Adipose tissue (tissue), 3 donors: ENCODE results near the gene KTI12. TPM values are rescaled to one million over a fixed set of nuclear protein-coding genes. Genes with fewer than 3 reads are reported as not detected.
"Not testable (repeated sequence)": the region's sequence is repeated elsewhere in the genome, so short reads cannot be mapped to it uniquely, and the experiment has no call there.

Experiments
- H3K27ac ChIP-seq: one replicate; pipeline ENCODE4 v1.5.1; 2013; ENCODE audit warnings: low read depth, low read length
- WGBS, 3 donors: extraction: QIAGEN DNeasy Blood & Tissue Kit; methylation state at CpG; one replicate each; pipeline ENCODE4 v1.1.7; 2013; 5-methylcytosine and 5-hydroxymethylcytosine counted together
- polyA plus RNA-seq, 3 donors: library from polyadenylated mRNA; stranded (reverse); fragments of 200-250 nt; gene quantifications; one replicate each; pipeline ENCODE4 v1.2.3, GENCODE V29; 2013
- donor health status: healthy with polysubstance abuse.
- donor health status: Bipolar disorder and iron deficiency.
- donor health status: healthy.

The KTI12 gene
- polyA plus RNA-seq, 3 donors, result 3.8 to 13.7 (median 4.8) TPM

DNA sequence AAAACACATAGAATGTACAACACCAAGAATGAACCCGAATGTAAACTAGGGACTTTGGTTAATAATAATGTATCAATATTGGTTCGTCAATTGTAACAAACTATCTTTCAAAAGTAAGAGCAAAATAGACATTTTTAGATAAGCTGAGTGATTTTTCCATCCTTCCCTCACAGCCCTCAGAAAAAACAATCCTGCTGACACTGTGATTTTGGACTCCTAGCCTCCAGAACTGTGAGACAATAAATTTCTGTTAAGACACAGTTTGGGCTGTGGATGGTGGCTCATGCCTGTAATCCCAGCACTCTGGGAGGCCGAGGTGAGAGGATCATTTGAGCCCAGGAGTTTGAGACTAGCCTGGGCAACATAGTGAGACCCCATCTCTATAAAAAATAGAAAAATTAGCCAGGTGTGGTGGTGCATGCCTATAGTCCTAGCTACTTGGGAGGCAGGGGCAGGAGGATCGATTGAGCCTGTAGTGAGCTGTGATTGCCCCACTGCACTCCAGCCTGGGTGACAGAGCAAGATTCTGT is 12.1 kb upstream of the KTI12 start:
- 93 to 98% (median 96%) methylated on average over 4 of the region's 4 CpGs for WGBS, 3 donors
- not testable (repeated sequence) for H3K27ac ChIP-seq

DNA sequence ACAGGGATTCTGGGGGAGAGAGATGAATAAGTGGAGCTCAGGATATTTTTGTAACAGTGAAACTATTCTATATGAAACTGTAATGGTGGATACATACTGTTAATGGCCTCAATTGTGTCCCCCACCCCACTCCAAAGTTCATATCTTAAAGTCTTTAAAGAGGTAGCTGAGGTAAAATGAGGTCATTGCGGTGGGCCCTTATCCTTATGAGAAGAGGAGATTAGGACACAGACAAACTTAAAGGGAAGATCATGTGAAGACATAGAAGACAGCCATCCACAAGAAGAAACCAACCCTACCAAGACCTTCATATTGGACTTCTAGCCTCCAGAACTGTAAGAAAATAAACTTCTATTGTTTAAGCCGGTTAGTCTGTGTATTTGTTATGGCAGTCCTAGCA is 11.6 kb upstream of the KTI12 start:
- no peak overlapping the region for H3K27ac ChIP-seq
- WGBS, 3 donors, result 87 to 96% (median 94%) methylated on average over 2 of the region's 2 CpGs

DNA sequence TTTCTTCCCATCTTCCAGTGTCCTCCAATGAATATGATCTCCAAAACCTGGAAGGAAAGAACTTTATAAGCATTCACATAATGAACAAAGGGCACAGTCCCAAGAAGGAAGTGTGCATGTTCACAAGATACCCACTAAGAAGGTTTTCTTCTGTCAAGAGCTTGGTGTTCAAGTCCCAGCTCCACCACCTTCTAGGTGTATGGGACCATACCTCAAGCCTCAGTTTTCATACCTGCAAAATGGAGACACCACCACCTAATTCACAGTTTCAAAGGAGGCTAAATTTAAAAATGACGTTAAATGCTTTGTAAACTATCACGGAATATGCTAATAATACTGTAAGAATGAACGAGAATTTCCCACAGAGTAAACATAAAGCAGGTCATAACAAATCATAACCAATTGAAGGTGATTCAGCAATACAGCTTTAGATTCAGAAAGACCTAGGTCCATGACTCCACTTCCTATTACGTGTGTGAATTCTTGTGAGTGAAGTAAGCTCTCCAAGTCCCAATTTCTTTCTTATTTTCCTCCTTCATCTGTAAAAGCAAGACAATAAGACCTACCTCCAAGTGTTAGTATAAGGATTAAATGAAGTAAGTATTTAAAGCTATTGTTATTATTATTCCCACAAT is 8.1 kb upstream of the KTI12 start:
- 87 to 96% (median 91%) methylated on average over 4 of the region's 4 CpGs for WGBS, 3 donors
- no peak overlapping the region for H3K27ac ChIP-seq

DNA sequence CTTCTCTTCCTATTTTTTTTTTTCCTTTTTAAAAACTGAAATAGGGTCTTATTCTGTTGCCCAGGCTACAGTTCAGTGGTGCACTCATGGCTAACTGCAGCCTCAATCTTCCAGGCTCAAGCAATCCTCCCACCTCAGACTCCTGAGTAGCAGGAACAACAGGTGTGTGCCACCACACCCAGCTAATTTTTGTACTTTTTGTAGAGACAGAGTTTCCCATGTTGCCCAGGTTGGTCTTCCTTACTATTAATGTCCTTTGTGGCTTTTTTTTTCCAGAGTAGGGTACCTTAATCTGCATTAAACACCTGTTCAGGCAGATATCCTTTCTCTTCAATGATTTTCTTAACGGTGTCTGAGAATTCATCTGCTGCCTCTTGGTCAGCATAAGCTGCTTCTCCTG is 4.3 kb upstream of the KTI12 start:
- WGBS, 3 donors, result 79 to 98% (median 93%) methylated on average over 1 of the region's 1 CpG
- H3K27ac ChIP-seq, result no peak overlapping the region

DNA sequence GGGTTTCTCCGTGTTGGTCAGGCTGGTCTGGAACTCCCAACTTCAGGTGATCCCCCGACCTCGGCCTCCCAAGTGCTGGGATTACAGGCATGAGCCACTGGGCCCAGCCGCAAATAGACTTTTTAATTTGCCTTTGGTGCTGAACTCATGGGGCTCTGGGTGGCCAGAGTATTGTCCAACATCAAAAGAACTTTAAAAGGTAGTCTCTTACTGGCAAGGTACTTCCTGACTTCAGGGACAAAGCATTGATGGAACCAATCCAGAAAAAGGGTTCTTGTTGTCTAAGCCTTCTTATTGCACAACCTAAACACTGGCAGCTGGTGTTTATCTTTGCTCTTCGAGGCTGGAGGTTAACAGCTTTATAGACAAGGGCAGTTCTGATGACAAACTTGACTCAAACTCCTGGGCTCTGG is 3.8 kb upstream of the KTI12 start:
- WGBS, 3 donors, result 77 to 86% (median 80%) methylated on average over 5 of the region's 5 CpGs
- no peak overlapping the region for H3K27ac ChIP-seq

DNA sequence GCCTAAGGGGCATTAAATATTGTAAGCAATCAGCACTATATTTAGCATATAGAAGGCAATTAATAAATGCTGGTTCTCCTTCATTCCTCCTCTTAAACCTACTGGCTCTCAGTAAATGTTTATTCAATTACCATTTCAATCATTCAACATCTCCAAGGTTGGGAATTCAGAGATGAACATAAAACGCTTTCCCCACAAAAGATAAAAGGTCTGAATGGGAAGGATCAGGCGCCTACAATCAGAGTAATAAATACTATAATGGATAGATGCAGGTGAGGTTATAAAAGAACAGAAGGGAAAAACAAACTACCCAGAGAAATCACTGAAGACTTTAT is 407 bp upstream of the KTI12 start:
- no peak overlapping the region for H3K27ac ChIP-seq
- WGBS, 3 donors, result 92 to 97% (median 93%) methylated on average over 2 of the region's 2 CpGs

DNA sequence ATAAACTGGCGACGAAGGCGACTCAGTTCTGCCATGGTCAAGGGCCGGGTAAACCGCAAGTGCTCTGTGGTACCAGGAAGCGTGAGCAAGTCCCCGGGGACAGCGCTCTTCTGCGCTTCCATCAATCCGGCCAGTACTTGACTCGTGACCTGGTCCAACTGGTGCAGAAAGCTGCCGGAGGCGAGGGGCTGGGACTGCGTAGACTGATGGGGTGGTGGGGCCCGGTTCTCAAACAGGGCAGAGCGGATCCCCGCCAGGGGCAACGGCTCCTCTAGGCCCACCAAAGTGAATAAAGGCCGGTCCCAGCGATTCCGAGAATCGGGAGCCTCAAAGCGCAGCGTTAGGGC is 852 bp downstream of the KTI12 start:
- H3K27ac ChIP-seq, result no peak overlapping the region
- WGBS, 3 donors, result 3 to 7% (median 3%) methylated on average over 24 of the region's 24 CpGs

DNA sequence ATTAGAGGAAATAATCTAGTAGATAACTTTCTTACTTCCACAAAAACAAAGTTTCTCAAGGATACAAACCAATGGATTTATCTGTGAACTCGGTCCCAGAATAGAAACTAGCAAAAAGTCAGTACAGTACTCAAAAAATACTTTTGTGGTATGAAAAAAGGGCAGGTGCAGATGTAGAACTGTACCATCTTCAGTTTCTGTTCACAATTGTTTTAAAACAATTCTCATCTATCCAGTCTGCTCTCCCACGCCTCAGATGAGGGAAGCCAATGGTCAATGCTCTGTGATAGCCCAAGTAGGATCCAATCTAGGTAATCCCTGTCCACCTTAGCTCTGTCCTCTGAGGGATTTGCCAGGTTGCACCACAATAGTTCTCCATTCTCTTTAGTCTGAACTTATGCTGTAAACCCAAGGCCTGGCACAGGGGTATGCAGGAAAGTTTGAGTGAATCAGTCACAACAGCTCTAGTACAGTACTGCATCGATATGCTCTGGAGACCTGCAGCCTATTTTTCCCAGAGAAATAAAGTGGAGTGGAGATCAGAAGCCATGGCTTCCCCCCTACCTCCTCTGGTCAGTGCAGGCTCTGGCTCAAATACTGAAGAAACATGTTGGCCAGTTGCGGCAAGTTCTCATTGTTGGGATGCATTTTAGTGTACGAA is 1.4 kb downstream of the KTI12 start:
- WGBS, 3 donors, result 30 to 59% (median 50%) methylated on average over 5 of the region's 5 CpGs
- H3K27ac ChIP-seq, result no peak overlapping the region

DNA sequence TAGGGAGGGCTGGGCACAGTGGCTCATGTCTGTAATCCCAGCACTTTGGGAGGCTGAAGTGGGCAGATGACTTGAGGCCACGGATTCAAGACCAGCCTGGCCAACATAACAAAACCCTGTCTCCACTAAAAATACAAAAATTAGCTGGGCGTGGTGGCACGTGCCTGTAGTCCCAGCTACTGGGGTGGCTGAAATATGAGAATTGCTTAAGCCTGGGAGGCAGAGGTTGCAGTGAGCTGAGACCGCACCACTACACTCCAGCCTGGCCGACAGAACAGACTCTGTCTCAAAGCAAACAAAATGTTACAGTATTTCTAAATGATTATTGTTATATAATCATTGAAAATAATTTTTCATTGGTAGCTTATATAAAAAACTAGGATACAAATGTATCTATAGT is 4.8 kb downstream of the KTI12 start:
- H3K27ac ChIP-seq, result not testable (repeated sequence)
- 33 to 89% (median 83%) methylated on average over 5 of the region's 5 CpGs for whole genome bisulfite sequencing, 3 donors

DNA sequence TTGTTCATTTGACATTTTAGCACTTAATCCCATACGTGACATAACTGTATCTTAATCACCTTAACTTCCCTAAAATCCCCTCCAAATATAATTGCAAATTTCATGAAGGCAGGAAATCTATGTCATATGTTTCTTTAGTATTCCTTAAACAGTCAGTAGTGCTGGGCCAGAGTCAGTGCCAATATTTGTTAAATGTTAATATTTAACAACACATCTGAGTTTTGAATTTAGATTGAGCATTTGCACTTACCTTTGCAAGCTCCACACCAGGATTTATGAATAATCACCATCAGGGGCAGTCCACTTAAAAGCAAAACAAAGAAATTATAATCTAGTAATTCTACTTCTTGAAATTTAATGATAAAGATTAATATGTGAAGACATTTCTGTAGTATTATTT is 5.3 kb downstream of the KTI12 start:
- WGBS, 3 donors, result 9 to 74% (median 68%) methylated on average over 1 of the region's 1 CpG
- H3K27ac ChIP-seq, result no peak overlapping the region

DNA sequence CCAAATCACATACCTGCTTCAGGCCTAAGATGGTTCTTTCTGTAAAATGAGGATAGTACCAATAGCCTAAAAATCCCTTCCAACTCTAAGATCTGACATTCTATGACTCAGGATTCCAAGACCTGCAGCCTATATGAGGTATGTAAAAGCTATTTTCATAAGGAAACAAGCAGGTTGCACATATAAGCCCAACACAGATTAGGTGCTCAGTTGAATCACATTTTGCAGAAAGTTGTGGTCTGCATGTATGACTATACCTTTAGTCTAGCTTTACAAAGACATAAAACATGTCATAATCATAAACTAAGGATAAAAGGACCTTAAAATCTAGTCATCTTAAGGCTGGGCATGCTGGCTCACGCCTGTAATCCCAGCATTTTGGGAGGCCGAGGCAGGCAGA is 7.3 kb downstream of the KTI12 start:
- no peak overlapping the region for H3K27ac ChIP-seq
- WGBS, 3 donors, result 97 to 100% (median 99%) methylated on average over 2 of the region's 2 CpGs

DNA sequence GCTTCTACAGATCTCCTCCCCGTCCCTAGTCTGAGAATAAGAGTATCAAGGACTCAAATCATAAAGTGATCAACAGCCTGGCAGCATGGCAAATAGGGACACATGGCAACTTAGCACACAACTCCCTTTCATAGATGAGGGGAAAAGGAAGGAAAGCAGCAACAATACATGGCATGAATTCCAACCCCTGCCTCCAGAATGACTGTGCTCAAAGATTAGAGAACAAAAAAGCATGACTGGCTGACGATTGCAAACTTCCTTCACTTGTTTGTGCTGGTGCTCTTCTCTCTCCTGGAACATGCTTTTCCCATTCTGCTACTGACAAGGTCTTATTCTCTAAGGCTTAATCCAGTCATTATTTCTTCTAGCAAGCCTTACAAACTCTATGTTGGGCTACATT is 11.5 kb downstream of the KTI12 start:
- no peak overlapping the region for H3K27ac ChIP-seq
- 66 to 77% (median 71%) methylated on average over 2 of the region's 2 CpGs for WGBS, 3 donors

DNA sequence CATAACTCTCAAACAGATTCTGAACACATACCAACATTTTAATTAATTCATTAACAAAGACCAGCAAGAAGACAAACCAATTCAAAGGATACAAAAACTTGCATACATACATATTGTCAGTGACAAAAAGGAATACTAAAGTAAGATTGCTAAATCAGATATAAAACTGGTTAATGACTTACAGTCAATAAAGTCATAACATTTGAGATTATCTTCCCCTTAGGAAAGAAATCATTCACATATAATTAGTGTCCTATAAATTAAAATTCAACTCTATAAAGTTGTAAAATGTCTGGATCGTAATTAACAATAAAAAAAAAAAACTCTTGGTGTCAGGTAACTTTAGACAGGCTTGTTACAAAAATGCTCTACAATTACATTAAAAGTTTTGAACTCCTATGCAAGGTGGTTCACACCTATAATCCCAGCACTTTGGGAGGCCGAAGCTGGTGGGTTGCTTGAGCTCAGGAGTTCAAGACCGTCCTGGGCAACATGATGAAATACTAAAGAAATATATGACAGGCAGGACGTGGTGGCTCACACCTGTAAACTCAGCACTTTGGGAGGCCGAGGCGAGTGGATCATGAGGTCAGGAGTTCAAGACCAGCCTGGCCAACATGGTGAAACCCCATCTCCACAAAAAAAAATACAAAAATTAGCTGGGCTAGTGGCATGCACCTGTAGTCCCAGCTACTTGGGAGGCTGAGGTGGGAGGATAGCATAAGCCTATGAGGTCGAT is 25.4 kb downstream of the KTI12 start:
- WGBS, 3 donors, result 84 to 94% (median 88%) methylated on average over 7 of the region's 7 CpGs
- H3K27ac ChIP-seq, result no peak overlapping the region

DNA sequence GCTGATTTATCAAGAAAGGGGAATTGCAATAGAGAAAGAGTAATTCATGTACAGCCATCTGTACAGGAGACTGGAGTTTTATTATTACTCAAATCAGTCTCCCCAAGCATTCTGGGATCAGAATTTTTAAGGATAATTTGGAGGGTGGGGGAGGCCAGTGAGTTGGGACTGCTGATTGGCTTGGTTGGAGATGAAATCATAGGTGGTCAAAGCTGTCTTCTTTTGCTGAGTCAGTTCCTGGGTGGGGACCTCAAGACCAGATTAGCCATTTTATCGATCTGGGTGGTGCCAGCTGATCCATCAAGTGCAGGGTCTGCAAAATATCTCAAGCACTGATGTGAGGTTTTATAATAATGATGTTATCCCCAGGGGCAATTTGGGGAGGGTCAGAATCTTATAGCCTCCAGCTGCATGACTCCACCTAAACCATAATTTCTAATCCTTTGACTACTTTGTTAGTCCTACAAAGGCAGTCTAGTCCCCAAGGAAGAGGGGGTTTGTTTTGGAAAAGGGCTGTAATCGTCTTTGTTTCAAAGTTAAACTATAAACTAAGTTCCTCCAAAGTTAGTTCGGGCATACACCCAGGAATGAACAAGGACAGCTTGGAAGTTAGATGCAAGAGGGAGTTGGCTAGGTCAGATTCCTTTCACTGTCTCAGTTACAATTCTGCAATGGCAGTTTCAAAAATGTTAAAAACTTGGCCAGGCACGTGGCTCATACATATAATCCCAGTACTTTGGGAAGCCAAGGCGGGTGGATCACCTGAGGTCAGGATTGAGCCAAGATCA is 26.2 kb downstream of the KTI12 start:
- no peak overlapping the region for H3K27ac ChIP-seq
- 22 to 53% (median 46%) methylated on average over 5 of the region's 5 CpGs for whole genome bisulfite sequencing, 3 donors

DNA sequence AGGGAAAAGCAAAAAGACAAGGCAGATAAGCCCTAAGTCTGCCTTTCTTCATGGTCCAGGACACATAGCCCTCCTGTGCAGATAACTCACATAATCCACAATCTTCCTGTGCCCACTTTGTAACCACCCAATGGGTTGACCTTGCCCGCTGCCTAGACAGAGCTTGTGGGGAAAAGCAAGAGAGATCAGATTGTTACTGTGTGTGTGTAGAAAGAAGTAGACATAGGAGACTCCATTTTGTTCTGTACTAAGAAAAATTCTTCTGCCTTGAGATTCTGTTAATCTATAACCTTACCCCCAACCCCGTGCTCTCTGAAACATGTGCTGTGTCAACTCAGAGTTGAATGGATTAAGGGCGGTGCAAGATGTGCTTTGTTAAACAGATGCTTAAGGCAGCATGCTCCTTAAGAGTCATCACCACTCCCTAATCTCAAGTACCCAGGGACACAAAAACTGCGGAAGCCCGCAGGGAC is 27.5 kb downstream of the KTI12 start:
- H3K27ac ChIP-seq, result not testable (repeated sequence)

DNA sequence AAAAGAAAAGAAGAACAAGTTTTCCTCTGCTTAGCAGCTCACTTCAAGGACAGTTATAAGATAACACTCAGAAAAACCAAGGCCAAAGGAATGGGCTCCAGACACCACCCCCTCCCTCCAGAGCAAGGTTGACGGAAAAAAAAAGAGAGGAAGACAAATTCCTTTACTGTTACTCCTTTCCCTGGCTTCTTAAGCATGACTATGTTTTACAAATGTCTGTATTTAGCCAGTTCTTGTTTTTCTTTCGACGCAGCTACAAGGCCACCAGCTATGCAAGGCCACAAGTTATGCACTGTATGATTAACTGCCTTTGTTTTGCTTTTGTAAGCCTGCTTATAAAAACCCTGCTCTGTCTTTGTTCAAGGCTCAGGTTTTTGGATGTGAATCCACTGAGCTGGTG is 28.1 kb downstream of the KTI12 start:
- WGBS, 3 donors, result 26 to 51% (median 42%) methylated on average over 3 of the region's 3 CpGs
- H3K27ac ChIP-seq, result not testable (repeated sequence)

More for the DNA sequence above, 27.5 kb downstream of the KTI12 start:
- 35 to 54% (median 53%) methylated on average over 4 of the region's 5 CpGs for WGBS, 3 donors

DNA sequence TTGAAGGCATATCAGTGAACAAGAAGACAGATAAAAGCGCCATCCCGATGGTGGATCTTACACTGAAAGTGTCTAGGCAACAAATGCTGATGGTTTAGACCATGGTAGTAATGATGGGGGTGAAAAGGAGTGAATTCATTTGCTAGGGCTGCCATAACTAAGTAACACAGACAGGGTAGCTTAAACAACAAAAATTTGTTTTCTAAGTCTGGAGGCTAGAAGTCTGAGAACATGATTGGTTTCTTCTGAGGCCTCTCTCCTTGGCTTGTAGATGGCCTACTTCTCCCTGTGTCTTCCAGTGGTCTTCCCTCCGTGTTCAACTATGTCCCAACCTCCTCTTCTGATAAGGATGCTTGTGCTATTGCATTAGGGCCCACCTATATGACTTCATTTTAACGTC is 29.7 kb downstream of the KTI12 start:
- no peak overlapping the region for H3K27ac ChIP-seq
- WGBS, 3 donors, result 57 to 71% (median 62%) methylated on average over 4 of the region's 4 CpGs

DNA sequence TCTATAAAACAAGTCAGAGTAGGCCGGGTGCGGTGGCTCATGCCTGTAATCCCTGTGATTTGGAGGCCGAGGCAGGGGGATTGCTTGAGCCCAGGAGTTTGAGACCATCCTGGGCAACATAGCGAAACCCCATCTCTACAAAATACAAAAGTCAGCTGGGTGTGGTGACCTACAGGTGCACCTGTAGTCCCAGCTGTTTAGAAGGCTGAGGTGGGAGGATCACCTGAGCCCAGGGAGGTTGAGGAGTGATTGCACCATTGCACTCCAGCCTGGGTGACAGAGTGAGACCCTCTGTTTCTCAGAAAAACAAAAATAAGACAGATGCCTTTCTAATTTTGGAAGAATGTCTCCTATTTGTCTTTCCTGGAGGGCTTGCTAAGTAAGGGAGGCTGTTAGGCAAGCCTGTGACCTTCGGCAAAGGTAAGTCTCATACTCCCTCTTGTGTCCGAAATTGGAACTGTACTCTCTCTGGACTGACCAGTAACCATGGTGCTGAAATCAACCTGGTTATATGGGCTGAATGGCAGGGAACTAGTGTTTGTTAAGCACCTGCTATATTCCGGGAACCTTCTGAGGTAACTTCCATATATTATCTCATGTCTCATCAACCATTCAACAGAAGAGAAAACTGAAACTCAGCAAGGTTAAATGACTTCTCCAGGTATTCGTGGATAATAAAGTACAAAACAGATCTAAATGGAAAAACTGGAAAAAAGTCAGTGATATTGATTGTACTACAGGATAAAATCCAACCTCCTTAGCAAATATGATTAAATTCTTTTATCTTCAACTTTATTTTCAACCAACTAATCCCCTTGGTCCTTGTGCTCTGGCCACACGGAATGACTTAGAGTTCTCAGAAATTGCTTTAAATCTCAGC is 31.3 kb downstream of the KTI12 start:
- no peak overlapping the region for H3K27ac ChIP-seq
- WGBS, 3 donors, result 40 to 55% (median 54%) methylated on average over 9 of the region's 9 CpGs
